Lower leg skin (tissue), 3 donors: ENCODE data around the gene TRIM29.

ENCODE experiments used
- POLR2A ChIP-seq, 2 donors: fragments of 450-650 bp; IDR thresholded peaks; one replicate each; pipeline ENCODE4 v1.6.1; 2016 to 2017; ENCODE audit warnings: antibody characterized with exemption in 2 of 2, mild to moderate bottlenecking in 1 of 2, moderate library complexity in 1 of 2
- TF ChIP-seq, protein P1 (sequence below), 3 donors: fragments of 450-650 bp; IDR thresholded peaks; one replicate each; pipeline ENCODE4 v1.5.1; 2016; ENCODE audit warnings: antibody characterized with exemption in 3 of 3, mild to moderate bottlenecking in 3 of 3, moderate library complexity in 2 of 3

DNA sequence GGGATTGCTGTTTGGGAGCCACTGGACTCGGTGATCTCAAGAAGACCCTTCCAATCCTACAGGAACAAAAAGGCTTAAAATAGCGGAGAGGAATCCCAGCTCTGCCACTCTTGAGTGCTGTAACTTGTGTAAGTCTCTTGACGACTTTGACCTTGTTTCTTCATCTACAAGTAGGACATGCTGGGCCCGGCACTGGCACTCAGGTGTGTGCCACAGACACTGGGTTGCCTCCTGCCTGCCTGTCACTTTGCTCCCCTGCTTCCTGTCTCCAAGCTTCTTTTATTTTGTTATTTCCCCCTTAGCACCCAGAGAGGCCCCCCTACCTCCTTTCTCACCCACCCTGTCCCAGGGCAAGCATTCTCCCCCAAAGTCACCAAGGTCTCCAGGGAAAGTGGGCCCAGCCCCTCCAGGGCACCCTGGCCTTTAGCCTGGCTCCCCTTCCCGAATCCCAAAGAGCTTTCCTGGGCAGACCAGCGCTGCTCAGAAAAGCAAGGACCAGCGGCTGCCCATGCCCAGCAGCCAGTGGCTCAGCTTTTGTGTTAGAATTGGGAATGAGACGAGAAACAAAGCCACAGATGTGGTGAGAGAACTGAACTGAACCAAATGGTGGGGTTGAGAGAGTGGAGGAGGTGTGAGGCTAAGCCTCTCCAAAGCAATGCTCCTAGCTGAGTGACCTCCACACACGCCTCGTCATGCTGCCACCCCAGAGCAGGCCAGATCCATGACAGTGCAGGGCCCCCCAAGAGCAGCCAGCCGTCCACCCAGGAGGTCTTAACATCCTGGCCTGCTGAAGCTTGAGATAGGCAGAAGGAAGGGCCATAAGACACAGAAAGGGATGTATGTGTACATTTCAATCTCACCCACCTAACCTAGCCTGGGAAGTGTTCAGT is 4.5 kb downstream of the TRIM29 start:
- TF ChIP-seq, protein P1, sequence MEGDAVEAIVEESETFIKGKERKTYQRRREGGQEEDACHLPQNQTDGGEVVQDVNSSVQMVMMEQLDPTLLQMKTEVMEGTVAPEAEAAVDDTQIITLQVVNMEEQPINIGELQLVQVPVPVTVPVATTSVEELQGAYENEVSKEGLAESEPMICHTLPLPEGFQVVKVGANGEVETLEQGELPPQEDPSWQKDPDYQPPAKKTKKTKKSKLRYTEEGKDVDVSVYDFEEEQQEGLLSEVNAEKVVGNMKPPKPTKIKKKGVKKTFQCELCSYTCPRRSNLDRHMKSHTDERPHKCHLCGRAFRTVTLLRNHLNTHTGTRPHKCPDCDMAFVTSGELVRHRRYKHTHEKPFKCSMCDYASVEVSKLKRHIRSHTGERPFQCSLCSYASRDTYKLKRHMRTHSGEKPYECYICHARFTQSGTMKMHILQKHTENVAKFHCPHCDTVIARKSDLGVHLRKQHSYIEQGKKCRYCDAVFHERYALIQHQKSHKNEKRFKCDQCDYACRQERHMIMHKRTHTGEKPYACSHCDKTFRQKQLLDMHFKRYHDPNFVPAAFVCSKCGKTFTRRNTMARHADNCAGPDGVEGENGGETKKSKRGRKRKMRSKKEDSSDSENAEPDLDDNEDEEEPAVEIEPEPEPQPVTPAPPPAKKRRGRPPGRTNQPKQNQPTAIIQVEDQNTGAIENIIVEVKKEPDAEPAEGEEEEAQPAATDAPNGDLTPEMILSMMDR (IDR thresholded peaks at IDR 0.05), result no peak
- TF ChIP-seq POLR2A (IDR thresholded peaks at IDR 0.05), result no peak
